ENCODE results near the gene MSI2. TPM values are rescaled to one million over a fixed set of nuclear protein-coding genes. Genes with fewer than 3 reads are reported as not detected.

MSI2 gene
- total and polyA plus RNA-seq, 2 experiments from 2014 or later: 18.9 to 41.8 TPM

DNA sequence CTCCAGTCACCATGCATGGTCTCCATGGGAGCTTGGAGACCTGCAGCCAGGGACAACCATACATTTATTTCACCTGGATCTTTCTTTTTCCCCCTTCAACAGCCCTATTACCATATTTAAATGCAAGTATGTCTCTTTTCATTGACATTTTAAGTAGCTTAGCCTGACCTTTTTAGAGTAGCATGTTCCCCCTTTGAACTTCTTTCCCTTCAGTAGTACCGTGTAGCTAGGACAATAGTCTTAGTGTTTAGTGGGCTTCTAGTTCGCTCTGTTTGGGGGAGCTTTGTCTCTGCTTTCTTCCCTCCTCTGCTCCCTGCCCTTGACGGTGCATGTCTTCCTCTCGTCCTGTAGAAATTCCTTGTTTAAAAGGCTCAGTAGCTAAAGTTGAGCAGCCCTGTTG is 394.2 kb downstream of the MSI2 start (continued):
- TF ChIP-seq, protein P1, sequence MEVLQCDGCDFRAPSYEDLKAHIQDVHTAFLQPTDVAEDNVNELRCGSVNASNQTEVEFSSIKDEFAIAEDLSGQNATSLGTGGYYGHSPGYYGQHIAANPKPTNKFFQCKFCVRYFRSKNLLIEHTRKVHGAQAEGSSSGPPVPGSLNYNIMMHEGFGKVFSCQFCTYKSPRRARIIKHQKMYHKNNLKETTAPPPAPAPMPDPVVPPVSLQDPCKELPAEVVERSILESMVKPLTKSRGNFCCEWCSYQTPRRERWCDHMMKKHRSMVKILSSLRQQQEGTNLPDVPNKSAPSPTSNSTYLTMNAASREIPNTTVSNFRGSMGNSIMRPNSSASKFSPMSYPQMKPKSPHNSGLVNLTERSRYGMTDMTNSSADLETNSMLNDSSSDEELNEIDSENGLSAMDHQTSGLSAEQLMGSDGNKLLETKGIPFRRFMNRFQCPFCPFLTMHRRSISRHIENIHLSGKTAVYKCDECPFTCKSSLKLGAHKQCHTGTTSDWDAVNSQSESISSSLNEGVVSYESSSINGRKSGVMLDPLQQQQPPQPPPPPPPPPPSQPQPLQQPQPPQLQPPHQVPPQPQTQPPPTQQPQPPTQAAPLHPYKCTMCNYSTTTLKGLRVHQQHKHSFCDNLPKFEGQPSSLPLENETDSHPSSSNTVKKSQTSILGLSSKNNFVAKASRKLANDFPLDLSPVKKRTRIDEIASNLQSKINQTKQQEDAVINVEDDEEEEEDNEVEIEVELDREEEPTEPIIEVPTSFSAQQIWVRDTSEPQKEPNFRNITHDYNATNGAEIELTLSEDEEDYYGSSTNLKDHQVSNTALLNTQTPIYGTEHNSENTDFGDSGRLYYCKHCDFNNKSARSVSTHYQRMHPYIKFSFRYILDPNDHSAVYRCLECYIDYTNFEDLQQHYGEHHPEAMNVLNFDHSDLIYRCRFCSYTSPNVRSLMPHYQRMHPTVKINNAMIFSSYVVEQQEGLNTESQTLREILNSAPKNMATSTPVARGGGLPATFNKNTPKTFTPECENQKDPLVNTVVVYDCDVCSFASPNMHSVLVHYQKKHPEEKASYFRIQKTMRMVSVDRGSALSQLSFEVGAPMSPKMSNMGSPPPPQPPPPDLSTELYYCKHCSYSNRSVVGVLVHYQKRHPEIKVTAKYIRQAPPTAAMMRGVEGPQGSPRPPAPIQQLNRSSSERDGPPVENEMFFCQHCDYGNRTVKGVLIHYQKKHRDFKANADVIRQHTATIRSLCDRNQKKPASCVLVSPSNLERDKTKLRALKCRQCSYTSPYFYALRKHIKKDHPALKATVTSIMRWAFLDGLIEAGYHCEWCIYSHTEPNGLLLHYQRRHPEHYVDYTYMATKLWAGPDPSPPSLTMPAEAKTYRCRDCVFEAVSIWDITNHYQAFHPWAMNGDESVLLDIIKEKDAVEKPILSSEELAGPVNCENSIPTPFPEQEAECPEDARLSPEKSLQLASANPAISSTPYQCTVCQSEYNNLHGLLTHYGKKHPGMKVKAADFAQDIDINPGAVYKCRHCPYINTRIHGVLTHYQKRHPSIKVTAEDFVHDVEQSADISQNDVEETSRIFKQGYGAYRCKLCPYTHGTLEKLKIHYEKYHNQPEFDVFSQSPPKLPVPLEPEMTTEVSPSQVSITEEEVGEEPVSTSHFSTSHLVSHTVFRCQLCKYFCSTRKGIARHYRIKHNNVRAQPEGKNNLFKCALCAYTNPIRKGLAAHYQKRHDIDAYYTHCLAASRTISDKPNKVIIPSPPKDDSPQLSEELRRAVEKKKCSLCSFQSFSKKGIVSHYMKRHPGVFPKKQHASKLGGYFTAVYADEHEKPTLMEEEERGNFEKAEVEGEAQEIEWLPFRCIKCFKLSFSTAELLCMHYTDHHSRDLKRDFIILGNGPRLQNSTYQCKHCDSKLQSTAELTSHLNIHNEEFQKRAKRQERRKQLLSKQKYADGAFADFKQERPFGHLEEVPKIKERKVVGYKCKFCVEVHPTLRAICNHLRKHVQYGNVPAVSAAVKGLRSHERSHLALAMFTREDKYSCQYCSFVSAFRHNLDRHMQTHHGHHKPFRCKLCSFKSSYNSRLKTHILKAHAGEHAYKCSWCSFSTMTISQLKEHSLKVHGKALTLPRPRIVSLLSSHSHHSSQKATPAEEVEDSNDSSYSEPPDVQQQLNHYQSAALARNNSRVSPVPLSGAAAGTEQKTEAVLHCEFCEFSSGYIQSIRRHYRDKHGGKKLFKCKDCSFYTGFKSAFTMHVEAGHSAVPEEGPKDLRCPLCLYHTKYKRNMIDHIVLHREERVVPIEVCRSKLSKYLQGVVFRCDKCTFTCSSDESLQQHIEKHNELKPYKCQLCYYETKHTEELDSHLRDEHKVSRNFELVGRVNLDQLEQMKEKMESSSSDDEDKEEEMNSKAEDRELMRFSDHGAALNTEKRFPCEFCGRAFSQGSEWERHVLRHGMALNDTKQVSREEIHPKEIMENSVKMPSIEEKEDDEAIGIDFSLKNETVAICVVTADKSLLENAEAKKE (CRISPR knock-in tag; IDR thresholded peaks at IDR 0.05): peak; percentile 54
- TF ChIP-seq POLR2AphosphoS5 (IDR thresholded peaks at IDR 0.05; ENCODE audit: low read depth): 0 out of 2 replicates have a peak, but pooled peaks have one; percentile 9
- TF ChIP-seq CTCF (conservative IDR thresholded peaks at IDR 0.05; ENCODE audit: low read depth in 2 of 2): no peak
- no peak for TF ChIP-seq STAT1 (IDR thresholded peaks at IDR 0.05; ENCODE audit: unreplicated experiment)
- no peak for TF ChIP-seq ZNF331 (CRISPR knock-in tag; IDR thresholded peaks at IDR 0.05; ENCODE audit: low read depth)
- TF ChIP-seq NANOG (IDR thresholded peaks at IDR 0.05; ENCODE audit: borderline replicate concordance): no peak

- peak overlapping the region; percentile 20; the same call in 1 of the 3 replicates for H3K4me3 Mint-ChIP-seq
- H3K4me1 Mint-ChIP-seq: peaks cover 25% of the 10 kb centered on the region
- H3K9me3 Mint-ChIP-seq: no peaks in the 10 kb centered on the region
- Histone ChIP-seq H3K27me3 (ENCODE audit: insufficient read depth) (no peaks in the 10 kb centered on the region), H4K20me1 (replicated peaks; ENCODE audit: insufficient read depth) (no peaks in the 10 kb centered on the region), H3K4me1 (ENCODE audit: insufficient read depth) (peaks cover 27% of the 10 kb centered on the region), H3K4me2 (0 out of 2 replicates have a peak overlapping the region, but pooled peaks have one; percentile 74), H3K27ac (ENCODE audit: low read depth) (no peak overlapping the region), H3K36me3 (ENCODE audit: insufficient read depth) (no peaks in the 10 kb centered on the region), H3K4me3 (no peak overlapping the region), H3F3A (replicated peaks; ENCODE audit: low read depth) (no peaks in the 10 kb centered on the region), H3K79me2 (replicated peaks; ENCODE audit: insufficient read depth) (no peaks in the 10 kb centered on the region), H2AFZ (no peak overlapping the region), H3K9me2 (ENCODE audit: insufficient read depth) (no peaks in the 10 kb centered on the region)
- H3K27me3 Mint-ChIP-seq (ENCODE audit: insufficient read depth, low read depth, poor library complexity): peaks cover 2% of the 10 kb centered on the region
- ATAC-seq: no peak
- DNase-seq (ENCODE audit: low spot score): no peak
- H3K36me3 Mint-ChIP-seq (ENCODE audit: low read depth): no peaks in the 10 kb centered on the region
- 0 out of 2 replicates have a peak overlapping the region, but pooled peaks have one; percentile 3 for H3K27ac Mint-ChIP-seq
- TF ChIP-seq CTCF (conservative IDR thresholded peaks at IDR 0.05; ENCODE audit: low read depth in 2 of 2) (no peak), STAT1 (IDR thresholded peaks at IDR 0.05; ENCODE audit: unreplicated experiment) (no peak), NANOG (IDR thresholded peaks at IDR 0.05; ENCODE audit: borderline replicate concordance) (no peak), JUNB (IDR thresholded peaks at IDR 0.05; ENCODE audit: unreplicated experiment) (no peak)
Observed at GRCh38 chr17:57651451-57651850, 395.1 kb downstream of the MSI2 start.

Measured in GM23338 (cell line).